ENCODE measurements around the gene CAP2.
"Not testable (repeated sequence)": the region's sequence is repeated elsewhere in the genome, so short reads cannot be mapped to it uniquely, and the experiment has no call there.

CAP2 gene

DNA sequence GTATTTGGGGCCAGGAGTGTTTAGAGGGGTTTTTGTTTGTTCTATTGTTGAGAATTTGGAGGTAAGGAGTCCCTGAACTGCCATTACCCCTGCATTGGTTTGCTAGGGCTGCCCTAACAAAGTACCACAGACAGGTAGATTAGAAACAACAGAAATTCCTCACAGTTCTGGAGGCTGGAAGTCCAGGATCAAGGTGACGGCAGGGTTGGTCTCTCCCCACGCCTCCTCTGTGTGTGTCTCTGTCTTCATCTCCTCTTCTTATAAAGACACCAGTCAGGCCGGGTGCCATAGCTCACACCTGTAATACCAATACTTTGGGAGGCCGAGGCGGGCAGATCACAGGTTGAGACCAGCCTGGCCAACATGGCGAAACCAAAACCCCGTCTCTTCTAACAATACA is 109.7 kb downstream of the CAP2 start:
- no peak for DNase-seq (ENCODE audit: low read depth in 2 of 2)

DNA sequence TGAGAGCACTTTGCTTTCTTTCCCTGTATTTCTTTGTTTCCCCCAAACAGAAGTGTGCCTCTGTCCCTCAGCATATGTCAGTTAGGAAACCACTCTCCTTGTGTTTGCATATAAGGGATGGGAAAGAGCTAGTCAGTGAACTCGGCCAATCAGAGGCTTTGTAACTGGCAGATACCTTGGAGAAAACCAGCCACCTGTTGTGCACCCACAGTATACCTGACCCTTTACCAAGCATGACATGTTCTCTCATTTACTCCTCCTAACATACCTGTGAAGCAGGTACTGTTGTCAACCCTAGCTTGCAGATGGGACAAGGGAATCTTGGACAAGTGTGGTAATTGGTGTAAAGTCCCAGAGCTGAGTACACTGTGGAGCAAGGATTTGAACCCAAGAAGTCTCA is 110.6 kb downstream of the CAP2 start:
- DNase-seq (ENCODE audit: low read depth in 2 of 2): no peak

DNA sequence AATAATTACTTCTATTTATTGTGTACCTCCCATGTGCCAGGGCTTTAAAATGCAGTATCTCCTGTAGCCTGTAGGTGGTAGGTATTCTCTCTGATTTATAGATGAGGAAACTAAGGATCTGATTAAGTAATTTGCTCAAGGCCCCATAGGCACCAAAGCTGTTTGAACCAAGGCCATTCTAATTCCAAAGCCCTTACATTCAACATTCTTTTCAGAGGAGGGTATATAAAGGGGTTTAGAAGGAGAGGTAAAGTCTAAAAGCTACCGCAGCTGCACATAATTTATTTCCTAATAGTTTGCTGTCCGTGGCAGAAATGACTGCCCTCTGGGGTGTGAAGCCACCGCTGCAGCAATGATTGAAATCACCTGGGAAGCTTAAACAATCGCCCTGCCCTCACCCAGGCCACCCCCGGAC is 111.7 kb downstream of the CAP2 start:
- no peak for DNase-seq (ENCODE audit: low read depth in 2 of 2)

DNA sequence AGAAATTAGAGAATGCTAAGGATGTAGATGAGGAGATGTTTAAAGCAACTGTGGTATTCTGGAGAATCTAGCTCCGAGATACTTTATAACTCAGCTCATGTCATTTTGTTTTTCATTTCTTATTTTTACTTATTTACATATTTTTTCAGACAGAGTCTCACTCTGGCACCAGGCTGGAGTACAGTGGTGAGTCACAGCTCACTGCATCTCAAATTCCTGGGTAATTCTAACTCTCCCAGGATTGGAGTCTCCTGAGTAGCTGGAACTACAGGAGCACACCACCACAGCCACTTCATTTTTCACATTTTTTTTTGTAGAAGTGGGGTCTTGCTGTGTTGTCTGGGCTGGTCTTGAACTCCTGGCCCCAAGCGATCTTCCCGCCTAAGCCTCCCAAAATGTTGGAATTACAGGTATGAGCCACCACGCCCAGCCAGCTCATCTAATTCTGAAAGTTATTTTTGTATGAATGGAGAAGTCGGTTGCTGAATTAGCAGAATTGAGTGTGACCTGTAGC is 112.4 kb downstream of the CAP2 start:
- DNase-seq (ENCODE audit: low read depth in 2 of 2): no peak

DNA sequence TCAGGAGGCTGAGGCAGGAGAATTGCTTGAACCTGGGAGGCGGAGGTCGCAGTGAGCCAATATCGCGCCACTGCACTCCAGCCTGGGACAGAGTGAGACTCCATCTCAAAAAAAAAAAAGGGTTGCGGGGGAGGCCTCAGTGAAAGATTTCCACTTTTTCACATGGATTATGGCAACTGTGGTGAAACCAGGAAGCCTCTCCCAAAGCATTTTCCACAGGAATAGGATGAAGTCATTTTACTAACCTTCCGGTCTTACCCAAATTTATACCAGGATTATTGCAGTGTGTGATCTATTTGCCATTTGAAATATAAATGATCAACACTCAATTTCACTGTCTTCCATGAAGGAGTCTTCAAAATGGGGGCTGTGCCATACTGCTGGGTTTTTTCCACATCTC is 113.1 kb downstream of the CAP2 start:
- no peak for DNase-seq (ENCODE audit: low read depth in 2 of 2)

DNA sequence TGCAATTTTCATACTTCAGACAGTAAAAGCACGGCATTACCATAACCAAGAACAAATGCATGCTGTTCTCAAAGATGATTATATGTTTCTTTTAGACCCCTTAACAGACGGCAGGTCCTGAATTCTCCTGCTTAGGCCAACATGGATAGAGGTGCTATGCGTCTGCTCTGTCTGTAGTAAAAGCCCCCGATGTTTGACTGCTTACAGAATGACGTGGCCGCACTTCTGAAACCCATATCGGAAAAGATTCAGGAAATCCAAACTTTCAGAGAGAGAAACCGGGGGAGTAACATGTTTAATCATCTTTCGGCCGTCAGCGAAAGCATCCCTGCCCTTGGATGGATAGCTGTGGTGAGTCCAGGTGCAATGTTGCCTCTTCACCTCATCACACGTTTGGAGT is 113.6 kb downstream of the CAP2 start:
- DNase-seq (ENCODE audit: low read depth in 2 of 2): no peak

DNA sequence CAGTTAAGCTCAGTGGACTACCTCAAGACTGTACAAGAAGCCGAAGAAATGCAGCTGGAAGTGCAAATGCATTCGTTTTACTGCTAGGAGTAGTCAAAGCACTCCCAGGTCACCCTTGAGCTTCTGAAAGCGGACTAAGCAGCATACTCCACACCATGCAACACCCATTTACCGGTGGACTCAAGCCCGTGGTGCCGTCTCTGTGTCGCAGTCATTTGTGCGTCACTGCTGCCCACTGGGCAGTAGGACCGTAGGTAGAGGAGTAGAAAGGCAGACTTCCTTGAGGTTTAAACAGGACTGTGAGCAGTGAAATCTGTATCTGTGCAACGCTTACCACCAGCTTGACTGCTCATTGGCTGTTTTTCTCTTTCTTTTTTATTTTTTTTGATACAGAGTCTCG is 117.7 kb downstream of the CAP2 start:
- DNase-seq (ENCODE audit: low read depth in 2 of 2): no peak

DNA sequence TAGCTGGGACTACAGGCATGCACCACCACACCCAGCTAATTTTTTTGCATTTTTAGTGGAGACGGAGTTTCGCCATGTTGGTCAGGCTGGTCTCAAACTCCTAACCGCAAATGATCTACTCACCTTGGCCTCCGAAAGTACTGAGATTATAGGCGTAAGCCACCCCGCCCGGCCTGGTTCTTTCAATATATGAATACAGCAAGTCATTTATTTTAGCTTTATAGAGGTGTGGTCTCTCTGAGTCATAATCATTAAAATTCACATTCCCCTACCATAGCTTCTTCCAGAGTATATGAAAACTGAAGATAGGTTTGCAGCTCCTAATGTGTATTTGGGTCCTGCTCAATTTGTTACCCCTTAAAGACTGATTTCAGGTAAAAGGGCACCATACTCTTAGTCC is 118.2 kb downstream of the CAP2 start:
- no peak for DNase-seq (ENCODE audit: low read depth in 2 of 2)

DNA sequence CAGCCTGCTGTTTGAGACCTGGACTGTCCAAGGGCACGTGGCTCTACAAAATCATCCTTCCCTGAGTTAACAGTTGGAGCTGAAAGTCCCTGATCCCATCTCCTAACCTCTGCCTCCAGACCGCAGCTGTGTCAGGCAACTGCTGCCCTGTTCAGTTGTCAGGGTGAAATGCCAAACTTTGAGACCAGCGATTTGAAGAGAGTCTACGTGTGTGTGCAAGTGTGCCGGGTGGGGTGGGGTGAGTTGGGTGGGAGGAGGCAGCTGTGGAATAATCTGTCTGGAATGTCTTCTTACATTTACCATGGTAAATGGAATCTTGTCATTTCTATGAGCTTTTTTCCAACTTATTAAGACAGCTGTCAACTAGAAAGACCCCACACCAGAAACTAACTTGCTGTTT is 125.7 kb downstream of the CAP2 start:
- DNase-seq (ENCODE audit: low read depth in 2 of 2): no peak

DNA sequence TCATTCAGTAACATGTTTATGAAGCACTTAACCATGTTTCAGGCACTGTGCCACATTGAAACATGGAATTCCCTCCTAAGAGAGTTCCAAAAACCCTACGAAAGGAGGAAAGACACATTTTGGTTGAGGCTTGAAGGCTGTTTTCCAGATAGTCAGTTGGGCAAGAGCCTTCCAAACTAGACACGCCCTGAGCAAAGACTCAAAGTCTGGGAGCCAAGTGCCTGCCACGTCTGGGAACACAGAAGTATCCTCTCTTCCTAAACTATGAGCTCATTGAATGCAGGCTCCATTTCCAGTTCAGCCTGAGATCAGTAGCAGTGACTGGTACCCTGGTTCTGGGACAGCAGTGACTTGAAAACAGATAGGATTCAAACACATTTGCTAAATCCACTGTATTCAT is 132.2 kb downstream of the CAP2 start:
- no peak for DNase-seq (ENCODE audit: low read depth in 2 of 2)

DNA sequence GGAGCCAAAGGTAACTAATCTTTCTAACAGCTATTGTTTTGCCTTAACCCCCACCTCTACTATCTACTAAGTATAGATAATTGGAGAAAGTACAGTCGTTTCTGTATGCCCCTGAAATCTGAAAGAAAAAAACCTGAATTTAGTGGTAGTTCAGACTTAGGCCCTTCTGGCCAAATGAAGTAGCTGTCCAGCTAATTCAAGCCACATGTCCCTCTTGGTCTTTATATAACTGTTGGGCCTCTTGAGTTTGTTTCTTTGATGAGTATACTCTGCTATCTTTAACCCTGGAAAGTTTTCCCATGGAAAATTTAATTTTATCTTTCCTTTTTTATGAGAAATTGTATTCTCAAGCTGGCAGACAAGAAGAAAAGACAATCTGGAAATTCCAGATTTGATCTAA is 133.7 kb downstream of the CAP2 start:
- no peak for DNase-seq (ENCODE audit: low read depth in 2 of 2)

DNA sequence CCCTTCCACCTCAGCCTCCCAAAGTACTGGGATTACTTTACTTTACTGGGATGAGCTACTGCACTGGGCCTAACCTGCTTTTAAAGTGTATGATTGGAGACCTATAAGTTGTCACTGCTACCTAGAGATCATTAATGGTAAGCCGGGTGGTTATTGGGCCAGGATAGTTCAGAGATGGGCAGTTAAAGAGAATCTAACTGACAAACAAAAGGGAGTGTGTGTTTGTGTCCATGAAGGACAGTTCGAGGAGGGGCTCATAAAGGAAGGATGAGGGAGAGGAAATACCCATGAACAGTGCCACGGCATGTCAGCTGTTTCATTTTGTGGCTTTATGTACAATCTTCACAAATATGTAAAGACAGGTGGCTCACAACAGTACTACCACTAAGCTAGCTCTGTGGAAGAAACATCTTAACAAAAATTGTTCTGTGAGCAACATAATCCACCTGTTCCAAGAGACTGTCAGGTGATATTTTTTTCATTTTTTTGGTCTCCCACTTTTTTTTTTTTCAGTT is 137.0 kb downstream of the CAP2 start:
- no peak for DNase-seq (ENCODE audit: low read depth in 2 of 2)

DNA sequence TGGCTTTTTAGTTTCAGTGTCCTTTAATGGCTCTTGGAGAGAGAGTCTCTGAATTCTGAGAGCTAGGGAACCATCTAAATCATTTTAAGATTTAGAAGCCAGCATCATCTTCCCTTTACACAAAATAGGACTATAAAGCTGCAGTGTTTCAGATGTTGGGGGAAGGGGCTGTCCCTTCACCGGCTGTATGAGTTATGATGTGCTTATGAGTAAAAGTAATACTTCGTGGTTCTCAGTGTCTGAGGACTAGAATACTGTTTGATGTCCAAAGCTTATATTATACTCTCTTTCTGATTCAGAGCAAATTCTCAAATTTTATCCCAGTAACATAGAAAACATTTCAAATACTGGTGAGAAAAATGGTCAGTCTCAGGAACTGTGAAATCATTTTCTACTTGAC is 143.2 kb downstream of the CAP2 start:
- DNase-seq (ENCODE audit: low read depth in 2 of 2): no peak

DNA sequence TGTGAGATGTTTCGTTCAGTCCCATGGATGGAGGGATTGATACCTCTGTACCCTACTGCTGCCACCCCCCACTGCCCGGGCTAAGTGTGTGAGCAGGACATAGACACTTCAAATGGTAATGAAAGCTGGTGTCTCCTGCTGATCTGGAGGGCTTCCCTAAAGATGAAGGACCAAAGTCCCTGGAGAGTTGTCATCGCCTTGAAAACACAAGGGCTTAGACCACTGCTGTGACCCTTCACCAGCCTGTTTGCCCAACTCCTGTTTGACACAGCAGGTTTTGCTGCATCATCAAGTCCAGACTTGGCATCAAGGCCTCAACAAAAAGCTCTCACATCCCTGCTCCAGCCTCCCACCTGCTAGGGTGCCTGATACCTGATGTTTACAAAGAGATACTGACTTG is 148.8 kb downstream of the CAP2 start:
- no peak for DNase-seq (ENCODE audit: low read depth in 2 of 2)

DNA sequence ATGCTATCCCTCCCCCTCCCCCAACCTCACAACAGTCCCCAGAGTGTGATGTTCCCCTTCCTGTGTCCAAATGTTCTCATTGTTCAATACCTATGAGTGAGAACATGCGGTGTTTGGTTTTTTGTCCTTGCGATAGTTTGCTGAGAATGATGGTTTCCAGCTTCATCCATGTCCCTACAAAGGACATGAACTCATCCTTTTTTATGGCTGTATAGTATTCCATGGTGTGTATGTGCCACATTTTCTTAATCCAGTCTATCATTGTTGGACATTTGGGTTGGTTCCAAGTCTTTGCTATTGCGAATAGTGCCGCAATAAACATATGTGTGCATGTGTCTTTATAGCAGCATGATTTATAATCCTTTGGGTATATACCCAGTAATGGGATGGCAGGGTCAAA is 152.3 kb downstream of the CAP2 start:
- DNase-seq (ENCODE audit: low read depth in 2 of 2): not testable (repeated sequence)

DNA sequence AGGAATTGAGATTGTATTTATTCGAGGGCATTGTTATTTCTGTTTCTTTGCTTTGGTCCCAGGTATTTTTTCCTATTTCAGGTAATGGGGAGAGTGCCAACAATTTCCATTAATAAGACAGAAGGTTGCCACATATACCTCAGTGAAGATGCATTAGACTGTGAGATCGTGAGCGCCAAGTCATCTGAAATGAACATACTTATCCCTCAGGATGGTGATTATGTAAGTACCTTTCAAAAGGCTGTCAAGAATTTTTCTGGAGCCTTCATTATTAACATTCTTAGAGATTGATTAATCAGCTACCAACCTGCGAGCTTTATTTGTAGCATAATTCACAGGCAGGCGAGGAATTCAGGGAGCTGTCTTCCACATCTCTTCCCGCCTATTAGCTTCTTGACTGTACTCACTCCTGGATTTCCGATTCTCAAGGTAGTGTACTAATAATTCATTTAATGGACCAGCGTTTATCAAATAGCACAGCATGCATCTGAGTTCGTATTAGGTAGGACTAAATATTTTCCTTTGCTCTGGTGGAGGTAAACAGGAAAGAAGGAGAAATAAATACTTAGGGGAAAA is 158.1 kb downstream of the CAP2 start:
- no peak for DNase-seq (ENCODE audit: low read depth in 2 of 2)

DNA sequence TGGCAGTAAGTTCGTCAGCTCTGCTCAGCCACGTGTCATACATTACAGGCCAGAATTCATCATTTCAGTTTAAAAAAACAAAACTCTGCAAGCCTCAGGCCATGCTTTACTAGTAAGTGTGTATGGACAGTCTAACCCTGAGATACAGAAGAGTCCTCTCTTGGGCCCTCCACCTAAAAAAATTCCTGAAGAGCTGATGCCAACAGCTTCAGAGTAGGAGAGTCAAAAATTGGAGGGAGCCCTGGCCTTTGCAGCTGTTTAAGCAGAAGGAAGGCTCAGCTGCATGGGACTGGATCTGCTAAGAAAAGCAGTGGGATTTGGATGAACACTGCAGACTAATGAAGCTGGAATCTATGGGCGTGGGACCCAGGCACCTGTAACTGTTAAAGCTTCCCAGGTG is 159.5 kb downstream of the CAP2 start:
- DNase-seq (ENCODE audit: low read depth in 2 of 2): no peak

DNA sequence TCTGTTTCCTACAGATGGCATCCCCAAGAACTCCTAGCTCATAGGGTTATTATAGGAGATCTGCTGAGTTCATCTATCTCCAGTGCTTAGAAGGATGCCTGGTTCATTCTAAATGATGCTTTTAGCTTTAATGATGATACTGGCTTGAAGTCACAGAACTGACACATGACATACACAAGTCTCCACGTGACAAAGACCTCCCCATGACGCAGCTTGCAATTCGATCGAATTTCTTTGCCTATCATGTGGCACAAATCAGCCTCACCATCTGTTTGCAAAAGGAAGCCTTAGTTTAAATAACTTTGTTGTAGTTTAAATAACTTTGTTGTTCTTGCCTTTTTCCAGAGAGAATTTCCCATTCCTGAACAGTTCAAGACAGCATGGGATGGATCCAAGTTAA is 162.6 kb downstream of the CAP2 start:
- DNase-seq (ENCODE audit: low read depth in 2 of 2): no peak

DNA sequence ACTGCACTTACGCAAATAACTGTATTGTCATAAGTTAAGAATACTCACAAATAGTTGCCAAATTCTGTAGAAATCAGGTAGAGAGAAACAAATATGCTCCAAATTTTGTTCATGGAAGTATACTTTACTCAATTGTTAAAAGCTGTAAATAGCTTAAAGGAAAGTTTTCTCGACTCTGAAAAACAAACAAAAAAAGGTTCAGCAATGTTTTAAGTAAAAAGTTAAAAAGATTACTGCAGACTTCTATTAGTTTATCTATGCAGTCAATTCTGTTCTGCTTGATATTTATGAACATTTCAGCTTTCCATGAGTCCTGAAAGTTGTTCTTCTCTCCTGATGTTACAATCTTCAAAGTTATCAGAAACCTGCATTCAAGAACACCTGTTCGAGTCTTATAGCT is 169.2 kb downstream of the CAP2 start:
- no peak for DNase-seq (ENCODE audit: low read depth in 2 of 2)

DNA sequence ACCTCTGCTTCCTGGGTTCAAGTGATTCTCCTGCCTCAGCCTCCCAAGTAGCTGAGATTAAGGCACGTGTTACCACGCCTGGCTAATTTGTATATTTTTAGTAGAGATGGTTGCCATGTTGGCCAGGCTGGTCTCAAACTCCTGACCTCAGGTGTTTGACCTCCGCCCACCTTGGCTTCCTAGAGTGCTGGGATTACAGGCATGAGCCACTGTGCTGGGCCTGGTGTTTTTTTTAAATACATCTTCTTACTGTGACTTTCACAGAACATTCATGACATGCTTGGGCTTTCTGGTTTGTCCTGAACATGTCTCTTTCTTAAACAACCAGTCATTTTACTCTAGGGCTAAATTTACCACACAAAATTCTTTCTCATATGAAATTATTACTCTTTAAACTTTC is 172.0 kb downstream of the CAP2 start:
- DNase-seq (ENCODE audit: low read depth in 2 of 2): no peak

DNA sequence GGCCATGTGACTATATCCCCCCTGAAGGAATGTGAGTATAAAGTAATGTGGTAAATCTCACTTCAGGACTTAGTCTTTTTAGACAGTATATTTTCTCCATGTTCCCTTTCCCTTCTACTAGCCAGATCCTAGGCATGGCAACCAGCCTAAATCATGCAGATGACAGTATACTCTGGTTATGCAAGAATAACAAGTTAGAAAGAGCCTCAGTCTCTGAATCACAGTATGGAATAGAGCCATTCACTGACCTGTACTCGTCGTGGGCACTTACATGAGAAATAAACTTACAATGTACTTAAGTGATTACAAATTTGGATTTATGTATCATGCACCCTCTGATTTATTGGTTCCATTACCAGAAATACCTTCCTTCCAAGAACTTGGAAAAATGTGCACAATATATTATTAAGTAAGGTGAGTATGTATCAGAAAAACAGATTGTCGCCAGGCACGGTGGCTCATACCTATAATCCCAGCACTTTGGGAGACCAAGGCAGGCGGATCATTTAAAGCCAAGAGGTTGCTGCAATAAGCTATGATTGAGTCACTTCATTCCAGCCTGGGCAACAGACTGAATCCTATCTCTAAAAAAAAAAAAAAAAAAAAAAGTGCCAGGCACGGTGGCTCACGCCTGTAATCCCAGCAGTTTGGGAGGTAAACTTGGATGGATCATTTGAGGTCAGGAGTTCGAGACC is 181.6 kb downstream of the CAP2 start:
- DNase-seq (ENCODE audit: low read depth in 2 of 2): no peak

DNA sequence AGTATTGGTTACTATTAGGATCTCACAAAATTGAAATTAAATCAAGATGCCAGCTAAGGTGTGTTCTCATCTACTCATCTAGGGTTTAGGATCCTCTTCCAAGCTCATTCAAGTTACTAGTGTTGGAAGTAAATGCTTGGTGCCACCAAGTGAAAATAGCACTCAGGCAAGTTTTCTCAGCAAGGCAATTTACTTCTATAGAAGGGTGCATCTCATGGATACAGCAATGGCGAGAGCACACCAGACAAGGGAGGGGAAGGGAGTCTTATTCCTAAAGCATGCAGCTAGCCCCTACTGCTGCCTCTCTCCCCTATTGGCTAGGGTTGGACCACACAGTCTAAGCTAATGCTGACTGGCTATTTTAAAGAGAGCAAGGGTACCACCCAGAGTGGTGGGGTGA is 183.7 kb downstream of the CAP2 start:
- DNase-seq (ENCODE audit: low read depth in 2 of 2): no peak

DNA sequence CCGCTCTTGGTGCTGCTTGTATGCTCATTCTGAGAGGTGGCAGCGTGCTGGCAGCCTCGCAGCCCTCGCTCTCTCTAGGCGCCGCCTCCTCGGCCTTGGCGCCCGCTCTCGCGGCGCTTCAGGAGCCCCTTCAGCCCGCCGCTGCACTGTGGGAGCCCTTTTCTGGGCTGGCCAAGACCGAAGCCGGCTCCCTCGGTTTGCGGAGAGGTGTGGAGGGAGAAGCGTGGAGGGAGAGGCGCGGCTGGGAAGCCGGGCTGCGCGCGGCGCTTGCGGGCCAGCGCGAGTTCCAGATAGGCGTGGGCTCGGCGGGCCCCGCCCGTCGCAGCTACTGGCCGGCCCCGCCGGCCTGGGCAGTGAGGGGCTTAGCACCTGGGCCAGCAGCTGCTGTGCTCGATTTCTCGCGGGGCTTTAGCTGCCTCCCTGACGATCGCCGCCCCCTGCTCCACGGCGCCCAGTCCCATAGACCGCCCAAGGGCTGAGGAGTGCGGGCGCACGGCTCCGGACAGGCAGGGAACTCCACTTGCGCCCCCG is 187.2 kb downstream of the CAP2 start:
- DNase-seq (ENCODE audit: low read depth in 2 of 2): no peak

All from stimulated activated CD4-positive, alpha-beta T cell treated with anti-CD3 and anti-CD28 coated beads, Interleukin-1b, Interleukin-23, amount 100 ng/mL, for 1 hour (primary cell).